Measurements from ENCODE around the gene S1PR4.
"Not testable (repeated sequence)": the region's sequence is repeated elsewhere in the genome, so short reads cannot be mapped to it uniquely, and the experiment has no call there.

S1PR4 gene

DNA sequence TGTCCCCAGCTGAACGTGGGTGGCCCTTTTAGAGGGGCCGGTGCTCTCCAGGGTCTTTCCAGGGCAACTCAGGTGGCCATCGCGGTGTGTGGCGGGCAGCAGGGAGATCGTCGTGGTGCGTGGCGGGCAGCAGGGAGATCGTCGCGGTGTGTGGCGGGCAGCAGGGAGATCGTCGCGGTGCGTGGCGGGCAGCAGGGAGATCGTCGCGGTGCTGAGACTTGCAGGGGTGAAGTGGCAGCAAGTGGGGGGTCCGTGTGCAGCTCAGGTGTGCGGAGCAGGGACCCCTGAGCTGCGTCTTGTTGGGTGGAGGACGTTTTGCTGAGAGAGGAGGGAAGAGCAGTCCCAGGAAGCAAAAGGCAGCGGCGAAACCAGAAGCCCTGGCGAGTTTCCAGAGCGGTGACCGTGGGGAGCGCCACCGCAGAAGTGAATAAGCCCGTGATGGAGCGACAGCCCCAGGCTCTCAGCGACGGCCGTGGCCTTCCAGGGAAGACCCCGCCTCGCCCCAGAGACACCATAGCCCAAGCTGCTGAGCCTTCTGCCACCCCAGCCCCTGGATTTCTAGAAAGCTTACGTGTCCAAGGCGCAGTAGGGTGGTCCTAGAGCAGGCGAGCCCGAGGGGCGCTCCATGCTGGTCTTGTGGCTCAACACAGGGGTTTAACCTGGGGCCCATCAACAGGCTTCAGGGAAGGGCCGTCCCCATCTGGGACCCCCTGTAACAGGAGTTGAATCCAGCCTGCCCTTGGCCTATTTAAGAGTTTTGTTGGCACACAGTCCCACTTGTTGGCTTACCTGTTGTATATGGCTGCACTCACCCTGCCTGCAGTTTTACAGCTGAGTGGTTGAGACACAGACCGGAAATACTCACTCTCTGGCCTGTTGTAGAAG, 12.6 kb downstream of the S1PR4 start:
- H3K36me3 Mint-ChIP-seq (ENCODE audit: low read depth), result peaks cover 82% of the 10 kb centered on the region
- H3K9me3 Mint-ChIP-seq, result no peaks in the 10 kb centered on the region
- no peaks in the 10 kb centered on the region for H3K27me3 Mint-ChIP-seq
- H3K4me1 Mint-ChIP-seq (ENCODE audit: low read depth), result peaks cover 69% of the 10 kb centered on the region
- H3K27ac Mint-ChIP-seq, result no peak overlapping the region
- intact Hi-C loops (cut with micrococcal nuclease), result no loop called here
- H3K4me3 Mint-ChIP-seq, result no peak overlapping the region

DNA sequence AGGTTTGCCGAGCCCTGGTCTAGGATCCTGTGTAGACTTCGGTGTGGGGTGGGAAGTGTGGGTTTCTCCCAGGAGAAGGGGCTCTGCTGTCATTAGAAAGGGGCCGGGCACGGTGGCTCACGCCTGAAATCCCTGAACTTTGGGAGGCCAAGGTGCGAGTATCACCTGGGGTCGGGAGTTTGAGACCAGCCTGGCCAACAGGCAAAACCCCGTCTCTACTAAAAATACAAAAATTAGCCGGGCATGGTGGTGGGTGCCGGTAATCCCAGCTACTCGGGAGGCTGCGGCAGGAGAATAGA, 13.2 kb downstream of the S1PR4 start:
- H3K27me3 Mint-ChIP-seq; H3K9me3 Mint-ChIP-seq; H3K4me3 Mint-ChIP-seq; intact Hi-C loops (cut with micrococcal nuclease); H3K27ac Mint-ChIP-seq: not testable (repeated sequence)
- Mint-ChIP-seq H3K36me3 (ENCODE audit: low read depth) (peaks cover 82% of the 10 kb centered on the region), H3K4me1 (ENCODE audit: low read depth) (peaks cover 64% of the 10 kb centered on the region)

GRCh38 chr19:3192228-3192635, 13.7 kb downstream of the S1PR4 start:
- intact Hi-C loops (cut with micrococcal nuclease), result no loop called here
- Mint-ChIP-seq H3K27ac (peak overlapping the region; percentile 37), H3K27me3 (no peaks in the 10 kb centered on the region), H3K4me1 (ENCODE audit: low read depth) (peaks cover 59% of the 10 kb centered on the region), H3K9me3 (no peaks in the 10 kb centered on the region), H3K36me3 (ENCODE audit: low read depth) (peaks cover 84% of the 10 kb centered on the region), H3K4me3 (no peak overlapping the region)

- intact Hi-C loops (cut with micrococcal nuclease), result no loop called here
- Mint-ChIP-seq H3K27me3 (no peaks in the 10 kb centered on the region), H3K27ac (peak overlapping the region; percentile 37), H3K36me3 (ENCODE audit: low read depth) (peaks cover 85% of the 10 kb centered on the region), H3K9me3 (no peaks in the 10 kb centered on the region), H3K4me1 (ENCODE audit: low read depth) (peaks cover 55% of the 10 kb centered on the region), H3K4me3 (no peak overlapping the region)
Measured at GRCh38 chr19:3192684-3193083, 14.1 kb downstream of the S1PR4 start.

DNA sequence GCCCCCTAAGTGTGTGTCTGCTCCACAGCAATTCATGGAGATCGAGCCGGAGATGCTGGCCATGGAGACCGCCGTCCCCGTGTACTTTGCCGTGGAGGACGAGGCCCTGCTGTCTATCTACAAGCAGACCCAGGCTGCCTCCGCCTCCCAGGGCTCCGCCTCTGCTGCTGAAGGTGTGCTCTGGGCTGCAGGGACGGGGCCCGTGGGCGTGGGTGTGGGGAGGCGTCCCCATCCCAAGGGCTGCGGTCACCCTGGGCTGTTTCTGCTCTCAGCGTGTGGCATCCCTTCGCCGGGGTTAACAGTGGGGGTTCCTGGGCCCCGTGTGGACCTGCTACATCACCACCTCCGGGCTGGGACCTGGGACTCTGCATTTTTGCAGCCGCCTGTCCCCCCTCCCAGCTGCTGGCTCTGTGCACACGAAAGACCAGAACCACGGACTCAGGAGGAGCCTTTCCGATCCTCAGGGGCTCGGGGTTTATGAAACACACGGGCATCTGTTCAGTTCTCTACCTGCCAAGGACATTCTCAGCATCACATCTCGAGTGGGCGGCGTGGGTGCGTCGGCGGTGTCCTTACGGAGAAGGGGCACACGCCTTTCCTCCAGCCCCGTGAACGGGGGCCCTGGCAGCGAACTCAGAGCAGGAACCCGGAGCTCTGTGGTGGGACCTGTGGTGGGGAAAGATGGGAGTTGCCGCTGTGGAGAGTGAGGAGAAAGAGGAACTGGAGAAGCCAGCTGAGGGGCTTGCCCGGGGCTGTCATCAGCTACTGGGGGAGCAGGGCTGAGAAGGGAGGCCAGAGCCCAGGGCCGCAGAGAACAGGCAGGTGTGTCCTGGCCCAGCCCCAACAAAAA, 14.9 kb downstream of the S1PR4 start:
- H3K4me1 Mint-ChIP-seq (ENCODE audit: low read depth), result peaks cover 47% of the 10 kb centered on the region
- peaks cover 87% of the 10 kb centered on the region for H3K36me3 Mint-ChIP-seq (ENCODE audit: low read depth)
- no peaks in the 10 kb centered on the region for H3K9me3 Mint-ChIP-seq
- H3K27ac Mint-ChIP-seq, result peak overlapping the region; percentile 63
- no peaks in the 10 kb centered on the region for H3K27me3 Mint-ChIP-seq
- no peak overlapping the region for H3K4me3 Mint-ChIP-seq
- intact Hi-C loops (cut with micrococcal nuclease), result no loop called here

GRCh38 chr19:3194106-3195087, 15.8 kb downstream of the S1PR4 start:
- no peaks in the 10 kb centered on the region for H3K9me3 Mint-ChIP-seq
- no peak overlapping the region for H3K4me3 Mint-ChIP-seq
- H3K27ac Mint-ChIP-seq, result peak overlapping the region; percentile 63
- peaks cover 37% of the 10 kb centered on the region for H3K4me1 Mint-ChIP-seq (ENCODE audit: low read depth)
- intact Hi-C loops (cut with micrococcal nuclease), result no loop called here
- H3K36me3 Mint-ChIP-seq (ENCODE audit: low read depth), result peaks cover 87% of the 10 kb centered on the region
- H3K27me3 Mint-ChIP-seq, result no peaks in the 10 kb centered on the region

DNA sequence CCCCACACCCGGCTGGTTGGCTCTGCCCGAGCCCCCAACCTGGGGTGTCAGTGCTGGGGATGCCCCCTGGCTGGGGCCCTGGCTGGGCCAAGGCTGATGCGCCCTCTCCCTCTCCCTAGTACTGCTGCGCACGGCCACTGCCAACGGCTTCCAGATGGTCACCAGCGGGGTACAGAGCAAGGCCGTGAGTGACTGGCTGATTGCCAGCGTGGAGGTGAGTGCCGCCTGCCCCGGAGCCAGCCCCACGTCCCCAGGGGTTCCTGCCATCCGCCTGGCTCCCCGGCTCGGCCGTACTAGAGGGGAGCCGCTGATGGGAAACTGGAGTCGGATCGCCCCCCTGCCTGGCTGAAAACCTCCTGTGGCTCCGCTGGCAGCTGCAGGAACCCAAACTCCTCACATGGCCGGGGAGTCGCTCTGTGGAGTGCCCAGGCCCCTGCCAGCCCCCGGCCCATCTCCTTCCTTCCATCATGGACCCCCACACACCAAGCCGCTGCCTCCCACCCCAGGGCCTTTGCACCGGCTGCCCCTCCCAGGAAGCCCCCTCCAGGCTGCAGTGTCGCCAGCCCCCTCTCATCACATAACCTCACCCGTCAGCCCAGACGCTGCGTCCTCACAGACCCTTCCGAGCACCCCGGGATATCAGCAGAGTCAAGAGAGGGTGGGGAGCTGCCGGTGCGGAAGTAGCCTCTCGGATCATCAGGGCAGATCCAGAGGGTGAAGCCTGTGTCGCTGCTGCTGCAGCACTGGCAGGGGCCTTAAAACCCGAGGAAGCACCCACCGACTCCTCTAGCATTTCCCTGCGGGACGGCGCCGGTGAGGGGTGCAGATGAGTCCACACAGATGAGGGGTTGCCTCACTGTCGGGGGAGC, 17.7 kb downstream of the S1PR4 start:
- H3K9me3 Mint-ChIP-seq, result no peaks in the 10 kb centered on the region
- peaks cover 90% of the 10 kb centered on the region for H3K36me3 Mint-ChIP-seq (ENCODE audit: low read depth)
- peaks cover 25% of the 10 kb centered on the region for H3K4me1 Mint-ChIP-seq (ENCODE audit: low read depth)
- intact Hi-C loops (cut with micrococcal nuclease), result no loop called here
- no peak overlapping the region for H3K27ac Mint-ChIP-seq
- no peak overlapping the region for H3K4me3 Mint-ChIP-seq
- no peaks in the 10 kb centered on the region for H3K27me3 Mint-ChIP-seq

GRCh38 chr19:3196933-3197205, 18.3 kb downstream of the S1PR4 start:
- intact Hi-C loops (cut with micrococcal nuclease), result no loop called here
- peaks cover 25% of the 10 kb centered on the region for H3K4me1 Mint-ChIP-seq (ENCODE audit: low read depth)
- no peak overlapping the region for H3K27ac Mint-ChIP-seq
- no peaks in the 10 kb centered on the region for H3K9me3 Mint-ChIP-seq
- H3K27me3 Mint-ChIP-seq, result no peaks in the 10 kb centered on the region
- no peak overlapping the region for H3K4me3 Mint-ChIP-seq
- H3K36me3 Mint-ChIP-seq (ENCODE audit: low read depth), result peaks cover 92% of the 10 kb centered on the region

GRCh38 chr19:3198901-3199700, 20.5 kb downstream of the S1PR4 start:
- Mint-ChIP-seq H3K27ac (no peak overlapping the region), H3K4me3 (no peak overlapping the region), H3K36me3 (ENCODE audit: low read depth) (peaks cover 92% of the 10 kb centered on the region), H3K4me1 (ENCODE audit: low read depth) (peaks cover 5% of the 10 kb centered on the region), H3K9me3 (no peaks in the 10 kb centered on the region), H3K27me3 (no peaks in the 10 kb centered on the region)
- intact Hi-C loops (cut with micrococcal nuclease), result no loop called here

GRCh38 chr19:3201072-3201700, 22.6 kb downstream of the S1PR4 start:
- Mint-ChIP-seq H3K36me3 (ENCODE audit: low read depth) (peaks cover 93% of the 10 kb centered on the region), H3K27me3 (no peaks in the 10 kb centered on the region), H3K27ac (no peak overlapping the region), H3K9me3 (no peaks in the 10 kb centered on the region), H3K4me1 (ENCODE audit: low read depth) (peaks cover 5% of the 10 kb centered on the region), H3K4me3 (no peak overlapping the region)
- intact Hi-C loops (cut with micrococcal nuclease), result no loop called here

- H3K27me3 Mint-ChIP-seq, result no peaks in the 10 kb centered on the region
- peaks cover 5% of the 10 kb centered on the region for H3K4me1 Mint-ChIP-seq (ENCODE audit: low read depth)
- H3K27ac Mint-ChIP-seq, result no peak overlapping the region
- H3K36me3 Mint-ChIP-seq (ENCODE audit: low read depth), result peaks cover 93% of the 10 kb centered on the region
- no peaks in the 10 kb centered on the region for H3K9me3 Mint-ChIP-seq
- intact Hi-C loops (cut with micrococcal nuclease), result no loop called here
- H3K4me3 Mint-ChIP-seq, result no peak overlapping the region
Measured at GRCh38 chr19:3201911-3202310, 23.3 kb downstream of the S1PR4 start.

- no peaks in the 10 kb centered on the region for H3K27me3 Mint-ChIP-seq
- H3K9me3 Mint-ChIP-seq, result no peaks in the 10 kb centered on the region
- no peak overlapping the region for H3K27ac Mint-ChIP-seq
- peaks cover 5% of the 10 kb centered on the region for H3K4me1 Mint-ChIP-seq (ENCODE audit: low read depth)
- intact Hi-C loops (cut with micrococcal nuclease), result no loop called here
- H3K4me3 Mint-ChIP-seq, result no peak overlapping the region
- H3K36me3 Mint-ChIP-seq (ENCODE audit: low read depth), result peaks cover 93% of the 10 kb centered on the region
Measured at GRCh38 chr19:3202346-3202745, 23.8 kb downstream of the S1PR4 start.
